ENCODE measurements around the gene EFCAB7.

GRCh38 chr1:63486629-63487028 lies 36.7 kb upstream of the EFCAB7 start:
- TF ChIP-seq CTCF (IDR thresholded peaks at IDR 0.05; ENCODE audit: insufficient read depth, low read length), result no peak
- TF ChIP-seq POLR2AphosphoS5 (IDR thresholded peaks at IDR 0.05; ENCODE audit: low read depth), result no peak

All from HL-60 (cell line).